Measurements from ENCODE around the gene CPSF3. TPM values are rescaled to one million over a fixed set of nuclear protein-coding genes. Genes with fewer than 3 reads are reported as not detected.

CPSF3 gene
- polyA plus RNA-seq, 2 of the 4 experiments (the other 2 are of a cell fraction): 63.4 to 77.2 TPM

GRCh38 chr2:9494081-9494480 is 70.6 kb downstream of the CPSF3 start:
- no peak overlapping the region for H3K4me3 ChIP-seq
- H3K27ac ChIP-seq: no peak overlapping the region
- ATAC-seq: no peak
- 94% methylated on average over 1 of the region's 1 CpG for WGBS (ENCODE audit: missing lambda C conversion rate)
- DNase-seq (ENCODE audit: low read depth in 1 of 2, low spot score in 1 of 2): no peak
- POLR2A ChIA-PET: no interaction called here
- H3K4me2 ChIP-seq: no peak overlapping the region
- TF ChIP-seq EP300 (IDR thresholded peaks at IDR 0.05) (no peak), KDM5A (IDR thresholded peaks at IDR 0.05) (no peak), ESRRA (IDR thresholded peaks at IDR 0.05; ENCODE audit: borderline replicate concordance, low read length) (no peak), CBX8 (IDR thresholded peaks at IDR 0.05) (no peak), PHF8 (IDR thresholded peaks at IDR 0.05; ENCODE audit: borderline replicate concordance, low read depth) (no peak), TFCP2L1 (CRISPR knock-in tag; IDR thresholded peaks at IDR 0.05) (no peak), ZC3H11A (IDR thresholded peaks at IDR 0.05) (no peak), RFX5 (IDR thresholded peaks at IDR 0.05) (no peak), FOXS1 (CRISPR knock-in tag; IDR thresholded peaks at IDR 0.05) (no peak), CBX2 (IDR thresholded peaks at IDR 0.05; ENCODE audit: borderline replicate concordance, low read depth) (no peak)
- TF ChIP-seq, protein P1, sequence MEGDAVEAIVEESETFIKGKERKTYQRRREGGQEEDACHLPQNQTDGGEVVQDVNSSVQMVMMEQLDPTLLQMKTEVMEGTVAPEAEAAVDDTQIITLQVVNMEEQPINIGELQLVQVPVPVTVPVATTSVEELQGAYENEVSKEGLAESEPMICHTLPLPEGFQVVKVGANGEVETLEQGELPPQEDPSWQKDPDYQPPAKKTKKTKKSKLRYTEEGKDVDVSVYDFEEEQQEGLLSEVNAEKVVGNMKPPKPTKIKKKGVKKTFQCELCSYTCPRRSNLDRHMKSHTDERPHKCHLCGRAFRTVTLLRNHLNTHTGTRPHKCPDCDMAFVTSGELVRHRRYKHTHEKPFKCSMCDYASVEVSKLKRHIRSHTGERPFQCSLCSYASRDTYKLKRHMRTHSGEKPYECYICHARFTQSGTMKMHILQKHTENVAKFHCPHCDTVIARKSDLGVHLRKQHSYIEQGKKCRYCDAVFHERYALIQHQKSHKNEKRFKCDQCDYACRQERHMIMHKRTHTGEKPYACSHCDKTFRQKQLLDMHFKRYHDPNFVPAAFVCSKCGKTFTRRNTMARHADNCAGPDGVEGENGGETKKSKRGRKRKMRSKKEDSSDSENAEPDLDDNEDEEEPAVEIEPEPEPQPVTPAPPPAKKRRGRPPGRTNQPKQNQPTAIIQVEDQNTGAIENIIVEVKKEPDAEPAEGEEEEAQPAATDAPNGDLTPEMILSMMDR (IDR thresholded peaks at IDR 0.05): no peak
- CTCF ChIA-PET: interaction anchor here (1.2 kb wide), 1 partner anchor 12 kb away, joined by 3 read pairs; no protein-coding TSS in a partner anchor
- FAIRE-seq: no peak
- no peaks in the 10 kb centered on the region for H3K9me3 ChIP-seq
- peaks cover 3% of the 10 kb centered on the region; the same call in 1 of the 3 replicates for H3K4me1 ChIP-seq

DNA sequence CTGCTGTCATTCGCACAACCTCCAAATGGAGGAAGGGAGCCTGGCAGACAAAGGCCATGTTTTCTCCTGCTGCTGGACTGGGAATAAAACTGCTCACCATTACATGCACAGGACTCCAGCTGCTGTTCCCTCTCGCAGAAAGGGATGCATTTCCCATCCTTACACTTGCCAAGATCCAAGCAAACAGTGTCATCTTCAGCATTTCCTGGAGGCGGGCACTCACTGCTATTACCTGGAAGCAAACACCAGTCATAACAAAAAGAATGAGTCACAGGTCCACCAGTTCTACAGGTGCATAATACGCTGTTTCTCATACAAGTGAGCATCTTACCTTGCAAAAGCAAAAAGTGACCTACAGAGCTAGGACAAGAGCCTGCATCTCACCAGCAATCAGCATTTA is 73.6 kb downstream of the CPSF3 start:
- peak in 1 of 2 experiments; percentile 11; a peak in 2 of 6 replicates for ATAC-seq
- no peaks in the 10 kb centered on the region for H3K9me3 ChIP-seq
- no peak for FAIRE-seq
- 96% methylated on average over 4 of the region's 4 CpGs for WGBS (ENCODE audit: missing lambda C conversion rate)
- DNase-seq (ENCODE audit: low read depth in 1 of 2, low spot score in 1 of 2): no peak
- TF ChIP-seq RFX5 (IDR thresholded peaks at IDR 0.05) (no peak), FOSL2 (IDR thresholded peaks at IDR 0.05) (no peak), FOSL2 (CRISPR knock-in tag; IDR thresholded peaks at IDR 0.05) (peak; percentile 46; the same call in 1 of the 2 replicates)
- no peak overlapping the region for H3K27ac ChIP-seq
- no peaks in the 10 kb centered on the region for H3K4me1 ChIP-seq
- H3K4me2 ChIP-seq: no peak overlapping the region
- no peak overlapping the region for H3K4me3 ChIP-seq
- CTCF ChIA-PET: interaction anchor here (0.9 kb wide), 1 partner anchor 15 kb away, joined by 3 read pairs; no protein-coding TSS in a partner anchor
- POLR2A ChIA-PET: no interaction called here

GRCh38 chr2:9498210-9498609 is 74.8 kb downstream of the CPSF3 start:
- no peaks in the 10 kb centered on the region for H3K9me3 ChIP-seq
- DNase-seq (ENCODE audit: low read depth in 1 of 2, low spot score in 1 of 2): no peak
- CTCF ChIA-PET: interaction anchor here (0.9 to 1.7 kb wide), 3 partner anchors 14 to 133 kb away, joined by 3 to 4 read pairs (median 4); partner anchors contain the start of genes ADAM17 and YWHAQ
- no peak for FAIRE-seq
- WGBS (ENCODE audit: missing lambda C conversion rate): 74% methylated on average over 1 of the region's 1 CpG
- no peaks in the 10 kb centered on the region for H3K4me1 ChIP-seq
- H3K4me3 ChIP-seq: no peak overlapping the region
- no peak for ATAC-seq
- H3K27ac ChIP-seq: no peak overlapping the region
- no peak for TF ChIP-seq ELK1 (IDR thresholded peaks at IDR 0.05; ENCODE audit: low read depth, low read length)
- no peak for TF ChIP-seq HDAC2 (IDR thresholded peaks at IDR 0.05)
- no peak for TF ChIP-seq MAFK (IDR thresholded peaks at IDR 0.05; ENCODE audit: partially characterized antibody)
- TF ChIP-seq ZSCAN20 (CRISPR knock-in tag; IDR thresholded peaks at IDR 0.05): no peak
- TF ChIP-seq FOSB (CRISPR knock-in tag; IDR thresholded peaks at IDR 0.05): no peak
- no peak for TF ChIP-seq FOSL2 (IDR thresholded peaks at IDR 0.05)
- TF ChIP-seq FOSL2 (CRISPR knock-in tag; IDR thresholded peaks at IDR 0.05): no peak
- TF ChIP-seq RARB (CRISPR knock-in tag; IDR thresholded peaks at IDR 0.05): no peak
- no peak for TF ChIP-seq FOXS1 (CRISPR knock-in tag; IDR thresholded peaks at IDR 0.05)
- TF ChIP-seq RNF2 (IDR thresholded peaks at IDR 0.05; ENCODE audit: borderline replicate concordance, low read depth): no peak
- TF ChIP-seq BHLHE40 (IDR thresholded peaks at IDR 0.05; ENCODE audit: low read depth, low read length): no peak
- TF ChIP-seq KDM5A (IDR thresholded peaks at IDR 0.05): no peak
- POLR2A ChIA-PET: no interaction called here
- H3K4me2 ChIP-seq: no peak overlapping the region

Measured in A549 (cell line).